GM23338 (cell line): Measurements from ENCODE around the gene GH1. TPM values are rescaled to one million over a fixed set of nuclear protein-coding genes. Genes with fewer than 3 reads are reported as not detected.
A peak's percentile ranks its signal among the peaks of the same experiment; 100 is the strongest.

ENCODE experiments used
- ATAC-seq: fragments of 200-7000 bp; cut with Tn5 transposase; 3 replicates; pipeline ENCODE4 v1.9.1; 2020
- DNase-seq: peaks from one replicate; pipeline ENCODE4 v3.0.0-alpha.2; 2015; ENCODE audit warnings: low spot score
- H2AFZ ChIP-seq: fragments of 200-600 bp; sonication (generic); 2 replicates; pipeline ENCODE4 v1.8.0; 2016; ENCODE audit warnings: antibody characterized with exemption, mild to moderate bottlenecking, moderate library complexity
- H3F3A ChIP-seq: fragments of 200-600 bp; sonication (generic); replicated peaks from 2 replicates; pipeline ENCODE4 v1.8.0; 2017; ENCODE audit warnings: antibody characterized with exemption, mixed run types, low read depth
- H3K27ac ChIP-seq: fragments of 200-600 bp; sonication (generic); 2 replicates; pipeline ENCODE4 v1.6.1; 2016; ENCODE audit warnings: low read depth
- H3K27me3 ChIP-seq: fragments of 200-600 bp; sonication (generic); 2 replicates; pipeline ENCODE4 v1.8.0; 2016; ENCODE audit warnings: mild to moderate bottlenecking, mixed run types, moderate library complexity; ENCODE audit not compliant: insufficient read depth
- H3K36me3 ChIP-seq: fragments of 200-600 bp; sonication (generic); 2 replicates; pipeline ENCODE4 v1.8.0; 2016; ENCODE audit warnings: mild to moderate bottlenecking; ENCODE audit not compliant: insufficient read depth
- H3K4me1 ChIP-seq: fragments of 200-600 bp; sonication (generic); 2 replicates; pipeline ENCODE4 v1.8.0; 2016; ENCODE audit warnings: mild to moderate bottlenecking, moderate library complexity; ENCODE audit not compliant: insufficient read depth
- H3K4me2 ChIP-seq: fragments of 200-600 bp; sonication (generic); 2 replicates; pipeline ENCODE4 v1.7.1; 2017; ENCODE audit warnings: mixed run types
- H3K4me3 ChIP-seq: fragments of 200-600 bp; sonication (generic); 2 replicates; pipeline ENCODE4 v1.6.1; 2016; ENCODE audit warnings: mixed run types
- H3K79me2 ChIP-seq: fragments of 200-600 bp; sonication (generic); replicated peaks from 2 replicates; pipeline ENCODE4 v1.8.0; 2017; ENCODE audit warnings: mild to moderate bottlenecking; ENCODE audit not compliant: insufficient read depth
- H3K9me2 ChIP-seq: fragments of 200-600 bp; sonication (generic); 2 replicates; pipeline ENCODE4 v1.8.0; 2017; ENCODE audit not compliant: insufficient read depth
- H4K20me1 ChIP-seq: fragments of 200-600 bp; sonication (generic); replicated peaks from 2 replicates; pipeline ENCODE4 v1.8.0; 2017; ENCODE audit warnings: mild to moderate bottlenecking; ENCODE audit not compliant: insufficient read depth
- H3K27ac Mint-ChIP-seq: 2 replicates; pipeline ENCODE4 v1.8.0; 2020; ENCODE audit warnings: inconsistent platforms, mild to moderate bottlenecking, moderate library complexity, mixed read lengths
- H3K27me3 Mint-ChIP-seq: 3 replicates; pipeline ENCODE4 v1.8.0; 2022; ENCODE audit warnings: low read depth, mild to moderate bottlenecking, moderate library complexity, mixed read lengths, inconsistent platforms; ENCODE audit not compliant: insufficient read depth, poor library complexity
- H3K36me3 Mint-ChIP-seq: 3 replicates; pipeline ENCODE4 v1.8.0; 2021; ENCODE audit warnings: low read depth, mild to moderate bottlenecking, inconsistent platforms, moderate library complexity, mixed read lengths
- H3K4me1 Mint-ChIP-seq: 3 replicates; pipeline ENCODE4 v1.8.0; 2020; ENCODE audit warnings: mild to moderate bottlenecking, inconsistent platforms, mixed read lengths
- H3K4me3 Mint-ChIP-seq: 3 replicates; pipeline ENCODE4 v1.8.0; 2021; ENCODE audit warnings: moderate library complexity, mild to moderate bottlenecking, inconsistent platforms, mixed read lengths
- H3K9me3 Mint-ChIP-seq: 3 replicates; pipeline ENCODE4 v1.8.0; 2020; ENCODE audit warnings: moderate library complexity, mild to moderate bottlenecking, inconsistent platforms, mixed read lengths
- JUNB ChIP-seq: IDR thresholded peaks from one replicate; pipeline ENCODE4 v1.6.1; 2016; ENCODE audit warnings: antibody characterized with exemption; ENCODE audit not compliant: unreplicated experiment
- NANOG ChIP-seq: IDR thresholded peaks from 2 replicates; pipeline ENCODE4 v1.6.1; 2016; ENCODE audit warnings: antibody characterized with exemption, borderline replicate concordance
- POLR2AphosphoS5 ChIP-seq: IDR thresholded peaks from 2 replicates; pipeline ENCODE4 v1.6.1; 2016; ENCODE audit warnings: antibody characterized with exemption, low read depth
- STAT1 ChIP-seq: IDR thresholded peaks from one replicate; pipeline ENCODE4 v1.6.1; 2016; ENCODE audit warnings: antibody characterized with exemption; ENCODE audit not compliant: unreplicated experiment
- ZNF114 ChIP-seq: fragments of 250-450 bp; sonication (Bioruptor Pico); IDR thresholded peaks from 2 replicates; pipeline ENCODE4 v1.5.0; 2020; ENCODE audit warnings: mild to moderate bottlenecking, moderate library complexity
- ZNF331 ChIP-seq: fragments of 250-450 bp; sonication (Bioruptor Pico); IDR thresholded peaks from 2 replicates; pipeline ENCODE4 v1.5.0; 2020; ENCODE audit warnings: low read depth, mild to moderate bottlenecking, moderate library complexity
- polyA plus RNA-seq: library from polyadenylated mRNA; unstranded; fragments of >200 nt; fragmentation: Nextera tagmentation; extraction: Ambion mirVana; gene quantifications from 2 replicates; pipeline ENCODE4 v1.2.1, GENCODE V29; 2016
- total RNA-seq: library from RNA; depleted of rRNA; stranded (reverse); fragments of >200 nt; shearing (Covaris generic); gene quantifications from 2 replicates; pipeline ENCODE4 v1.2.3, GENCODE V29; 2014
- TF ChIP-seq, protein P1 (sequence below), 2 experiments: fragments of 200-600 bp in 1 of 2; sonication (generic) in 1 of 2; conservative IDR thresholded peaks; 2 replicates each; pipeline versions ENCODE4 v1.5.1 to v1.6.1; 2016 to 2017; ENCODE audit warnings: antibody characterized with exemption in 2 of 2, low read depth in 2 of 2, mild to moderate bottlenecking in 2 of 2, moderate library complexity in 1 of 2

GH1 gene
- total and polyA plus RNA-seq, 2 experiments from 2014 or later: 0.57 TPM; not detected in 1

DNA sequence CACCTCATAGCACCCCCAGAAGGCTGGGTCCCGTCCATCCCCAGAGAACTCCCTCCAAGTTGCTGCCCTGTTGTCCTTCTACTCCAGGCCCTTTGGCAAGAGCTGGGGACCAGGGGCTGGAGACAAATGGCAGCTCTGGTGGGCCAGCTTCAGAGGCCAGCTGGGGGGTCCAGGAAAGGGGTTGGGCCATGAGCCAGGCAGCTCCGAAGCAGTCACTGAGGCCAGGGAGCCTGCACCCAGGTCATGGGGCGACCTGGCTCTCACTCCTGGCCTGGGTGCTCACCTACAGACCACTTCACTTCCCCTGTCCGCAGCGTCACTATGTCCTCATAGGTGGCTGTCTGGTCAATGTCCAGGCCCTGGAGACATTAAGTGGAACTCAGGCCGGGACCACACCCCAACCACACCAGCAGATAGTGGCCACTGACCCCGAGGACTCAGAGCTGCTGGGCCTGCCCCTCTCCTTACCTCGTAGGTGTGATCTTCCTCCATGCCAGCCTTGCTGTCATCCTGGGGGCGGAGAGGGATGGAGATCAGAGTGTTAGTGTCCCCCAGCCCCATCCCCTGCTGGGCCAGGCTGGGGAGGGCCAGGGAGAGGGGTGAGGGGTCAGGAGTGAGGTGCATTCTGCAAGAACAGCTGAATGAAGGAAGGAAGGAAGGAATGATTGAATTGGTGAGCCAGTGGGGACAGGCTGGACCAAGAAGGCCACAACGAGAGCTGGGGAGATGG lies 10.5 kb upstream of the GH1 start:
- H4K20me1 ChIP-seq: no peaks in the 10 kb centered on the region
- H3K27me3 ChIP-seq: no peaks in the 10 kb centered on the region
- H3F3A ChIP-seq: no peaks in the 10 kb centered on the region
- no peaks in the 10 kb centered on the region for H3K79me2 ChIP-seq
- no peak overlapping the region for H3K27ac ChIP-seq
- peaks cover 7% of the 10 kb centered on the region for H3K27me3 Mint-ChIP-seq
- H3K4me2 ChIP-seq: no peak overlapping the region
- TF ChIP-seq JUNB: no peak
- TF ChIP-seq, protein P1, sequence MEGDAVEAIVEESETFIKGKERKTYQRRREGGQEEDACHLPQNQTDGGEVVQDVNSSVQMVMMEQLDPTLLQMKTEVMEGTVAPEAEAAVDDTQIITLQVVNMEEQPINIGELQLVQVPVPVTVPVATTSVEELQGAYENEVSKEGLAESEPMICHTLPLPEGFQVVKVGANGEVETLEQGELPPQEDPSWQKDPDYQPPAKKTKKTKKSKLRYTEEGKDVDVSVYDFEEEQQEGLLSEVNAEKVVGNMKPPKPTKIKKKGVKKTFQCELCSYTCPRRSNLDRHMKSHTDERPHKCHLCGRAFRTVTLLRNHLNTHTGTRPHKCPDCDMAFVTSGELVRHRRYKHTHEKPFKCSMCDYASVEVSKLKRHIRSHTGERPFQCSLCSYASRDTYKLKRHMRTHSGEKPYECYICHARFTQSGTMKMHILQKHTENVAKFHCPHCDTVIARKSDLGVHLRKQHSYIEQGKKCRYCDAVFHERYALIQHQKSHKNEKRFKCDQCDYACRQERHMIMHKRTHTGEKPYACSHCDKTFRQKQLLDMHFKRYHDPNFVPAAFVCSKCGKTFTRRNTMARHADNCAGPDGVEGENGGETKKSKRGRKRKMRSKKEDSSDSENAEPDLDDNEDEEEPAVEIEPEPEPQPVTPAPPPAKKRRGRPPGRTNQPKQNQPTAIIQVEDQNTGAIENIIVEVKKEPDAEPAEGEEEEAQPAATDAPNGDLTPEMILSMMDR (conservative IDR thresholded peaks at IDR 0.05; ENCODE audit: low read depth in 2 of 2): no peak
- TF ChIP-seq ZNF331 (CRISPR knock-in tag): no peak
- TF ChIP-seq NANOG: no peak
- no peak for TF ChIP-seq ZNF114 (CRISPR knock-in tag)
- no peaks in the 10 kb centered on the region for H3K36me3 Mint-ChIP-seq
- H3K4me3 ChIP-seq: no peak overlapping the region
- H3K36me3 ChIP-seq: no peaks in the 10 kb centered on the region
- H3K4me1 ChIP-seq: peaks cover 14% of the 10 kb centered on the region; the same call in 1 of the 2 replicates
- no peak overlapping the region for H3K27ac Mint-ChIP-seq
- no peak for DNase-seq
- H3K9me3 Mint-ChIP-seq: no peaks in the 10 kb centered on the region
- H3K4me3 Mint-ChIP-seq: no peak overlapping the region
- no peak overlapping the region for H2AFZ ChIP-seq
- no peaks in the 10 kb centered on the region for H3K9me2 ChIP-seq
- peaks cover 13% of the 10 kb centered on the region for H3K4me1 Mint-ChIP-seq
- no peak for ATAC-seq

GRCh38 chr17:63928172-63928666 lies 9.6 kb upstream of the GH1 start:
- DNase-seq (no peak), ATAC-seq (no peak)
- Histone ChIP-seq H3K27ac (no peak overlapping the region), H4K20me1 (no peaks in the 10 kb centered on the region), H3K4me1 (peaks cover 14% of the 10 kb centered on the region; the same call in 1 of the 2 replicates), H3K4me2 (no peak overlapping the region), H3K4me3 (no peak overlapping the region), H3F3A (no peaks in the 10 kb centered on the region), H3K27me3 (no peaks in the 10 kb centered on the region), H3K79me2 (no peaks in the 10 kb centered on the region), H3K9me2 (no peaks in the 10 kb centered on the region), H2AFZ (peak overlapping the region; percentile 43; the same call in 1 of the 2 replicates), H3K36me3 (no peaks in the 10 kb centered on the region)
- H3K4me3 Mint-ChIP-seq: no peak overlapping the region; the same call in 2 of the 3 replicates
- no peak for TF ChIP-seq POLR2AphosphoS5
- H3K27me3 Mint-ChIP-seq: peaks cover 4% of the 10 kb centered on the region
- no peaks in the 10 kb centered on the region for H3K36me3 Mint-ChIP-seq
- H3K4me1 Mint-ChIP-seq: peaks cover 13% of the 10 kb centered on the region
- no peak overlapping the region for H3K27ac Mint-ChIP-seq
- H3K9me3 Mint-ChIP-seq: no peaks in the 10 kb centered on the region

- Histone ChIP-seq H3K36me3 (no peaks in the 10 kb centered on the region), H2AFZ (peak overlapping the region; percentile 43; the same call in 1 of the 2 replicates), H3K4me1 (peaks cover 14% of the 10 kb centered on the region; the same call in 1 of the 2 replicates), H3K27ac (no peak overlapping the region), H3F3A (no peaks in the 10 kb centered on the region), H3K9me2 (no peaks in the 10 kb centered on the region), H3K4me3 (no peak overlapping the region), H3K27me3 (no peaks in the 10 kb centered on the region), H4K20me1 (no peaks in the 10 kb centered on the region), H3K79me2 (no peaks in the 10 kb centered on the region), H3K4me2 (no peak overlapping the region)
- H3K27ac Mint-ChIP-seq: no peak overlapping the region
- DNase-seq (no peak), ATAC-seq (no peak)
- TF ChIP-seq STAT1: no peak
- H3K4me1 Mint-ChIP-seq: peaks cover 13% of the 10 kb centered on the region
- H3K4me3 Mint-ChIP-seq: no peak overlapping the region
- H3K9me3 Mint-ChIP-seq: no peaks in the 10 kb centered on the region
- H3K36me3 Mint-ChIP-seq: no peaks in the 10 kb centered on the region
- H3K27me3 Mint-ChIP-seq: peaks cover 4% of the 10 kb centered on the region
Observed at GRCh38 chr17:63927464-63928171, 9.0 kb upstream of the GH1 start.
